D341Med (cell line): Measurements from ENCODE around the gene ACTN3.
"Not testable (repeated sequence)": the region's sequence is repeated elsewhere in the genome, so short reads cannot be mapped to it uniquely, and the experiment has no call there.

ENCODE experiments used
- DNase-seq: peaks from one replicate; pipeline ENCODE4 v3.0.0; 2012; ENCODE audit warnings: low spot score

The ACTN3 gene

DNA sequence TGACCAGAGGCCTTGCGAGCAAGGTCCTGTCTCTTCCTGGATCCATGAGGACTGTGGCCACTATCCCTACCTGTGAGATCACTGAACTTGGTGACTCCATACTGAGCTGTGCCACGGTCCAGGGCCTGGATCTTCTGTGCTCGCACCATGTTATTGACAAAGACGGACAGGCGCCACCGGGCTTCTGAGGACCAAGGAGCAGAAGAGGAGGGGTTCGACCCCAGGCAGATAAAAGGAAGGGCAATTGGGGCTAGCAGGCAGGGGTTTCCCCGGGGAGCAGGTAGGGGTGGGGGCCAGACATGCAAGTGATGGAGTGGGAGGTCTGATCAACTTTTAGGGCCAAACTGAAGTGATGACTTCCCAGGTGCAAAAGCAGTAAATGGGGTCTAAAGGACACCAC lies 19.5 kb downstream of the ACTN3 start:
- DNase-seq: no peak

GRCh38 chr11:66567787-66568123 lies 21.1 kb downstream of the ACTN3 start:
- no peak for DNase-seq

- peak; percentile 96 for DNase-seq
Observed at GRCh38 chr11:66568124-66568916, 21.6 kb downstream of the ACTN3 start, which contains the start of gene CTSF. TSS of gene CTSF (minus strand) at chr11:66568606. CDS start at chr11:66568486, 120 bp downstream.

DNA sequence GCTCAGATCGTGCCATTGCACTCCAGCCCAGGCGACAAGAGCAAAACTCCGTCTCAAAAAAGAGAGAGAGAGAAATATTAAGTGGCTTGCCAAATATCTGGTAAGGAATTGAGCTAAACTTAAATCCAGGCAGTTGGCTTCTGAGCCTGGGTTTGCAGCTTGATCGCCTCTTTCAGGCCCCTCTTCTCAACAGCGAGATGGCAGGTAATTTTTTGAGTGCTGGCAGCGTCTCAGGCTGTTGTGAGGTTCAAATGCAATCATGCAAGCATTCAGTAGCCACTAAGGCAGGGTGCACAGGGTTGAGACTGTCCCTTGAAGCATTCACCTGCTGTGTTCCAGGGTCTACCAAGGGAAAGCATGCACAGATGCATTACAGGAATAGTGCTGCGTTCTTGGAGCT lies 22.4 kb downstream of the ACTN3 start:
- no peak for DNase-seq

GRCh38 chr11:66570079-66570849 lies 23.6 kb downstream of the ACTN3 start:
- DNase-seq: no peak

- no peak for DNase-seq
Observed at GRCh38 chr11:66570850-66571180, 24.1 kb downstream of the ACTN3 start.

DNA sequence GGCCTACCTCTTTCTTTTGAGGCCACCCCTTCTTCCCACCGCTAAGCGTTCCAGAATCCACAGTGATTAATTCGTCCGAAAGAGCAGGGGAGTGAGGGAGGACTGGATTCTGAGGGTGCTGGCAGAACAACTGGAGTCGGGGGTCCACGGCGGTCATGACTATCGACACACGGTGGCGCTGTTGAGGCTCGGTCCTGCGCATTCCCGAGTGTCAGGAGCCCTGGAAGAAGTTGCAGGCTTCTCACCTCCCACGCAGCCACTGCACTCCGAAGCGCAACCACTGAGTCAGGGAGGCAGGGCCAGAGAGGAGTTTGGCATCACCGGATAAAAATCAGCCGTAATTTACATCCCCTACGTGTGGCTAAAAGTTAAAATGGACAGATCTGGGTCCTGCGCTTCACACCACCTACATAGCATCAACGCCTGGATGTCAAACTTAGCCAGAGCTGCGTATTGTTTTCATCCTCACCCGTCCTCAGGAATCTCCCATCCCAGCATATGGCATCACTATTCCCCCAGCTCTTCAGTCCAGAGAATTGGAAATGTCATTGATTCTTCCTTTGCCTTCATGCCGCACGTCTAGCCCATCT lies 32.4 kb downstream of the ACTN3 start:
- DNase-seq: peak; percentile 90

GRCh38 chr11:66580803-66581202 lies 34.1 kb downstream of the ACTN3 start:
- DNase-seq: no peak

DNA sequence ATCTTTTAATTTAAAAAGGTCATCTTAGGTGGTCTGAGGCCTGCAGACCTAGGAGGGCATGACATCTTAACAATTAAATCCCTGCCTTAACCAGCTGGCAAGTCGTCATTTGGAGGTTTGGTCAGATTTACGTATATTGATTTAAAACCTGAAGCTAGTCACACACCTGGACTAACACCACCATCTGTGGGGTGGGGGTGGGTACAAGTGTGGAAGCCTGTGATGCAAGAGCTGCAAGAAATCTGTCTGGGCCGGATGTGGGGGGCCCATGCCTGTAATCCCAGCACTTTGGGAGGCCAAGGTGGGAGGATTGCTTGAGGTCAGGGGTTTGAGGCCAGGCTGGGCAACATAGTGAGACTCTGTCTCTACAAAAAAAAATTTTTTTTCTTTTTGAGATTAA lies 34.6 kb downstream of the ACTN3 start:
- no peak for DNase-seq

- DNase-seq: not testable (repeated sequence)
Observed at GRCh38 chr11:66582565-66583147, 36.0 kb downstream of the ACTN3 start.

GRCh38 chr11:66585447-66585846 lies 38.7 kb downstream of the ACTN3 start:
- not testable (repeated sequence) for DNase-seq

DNA sequence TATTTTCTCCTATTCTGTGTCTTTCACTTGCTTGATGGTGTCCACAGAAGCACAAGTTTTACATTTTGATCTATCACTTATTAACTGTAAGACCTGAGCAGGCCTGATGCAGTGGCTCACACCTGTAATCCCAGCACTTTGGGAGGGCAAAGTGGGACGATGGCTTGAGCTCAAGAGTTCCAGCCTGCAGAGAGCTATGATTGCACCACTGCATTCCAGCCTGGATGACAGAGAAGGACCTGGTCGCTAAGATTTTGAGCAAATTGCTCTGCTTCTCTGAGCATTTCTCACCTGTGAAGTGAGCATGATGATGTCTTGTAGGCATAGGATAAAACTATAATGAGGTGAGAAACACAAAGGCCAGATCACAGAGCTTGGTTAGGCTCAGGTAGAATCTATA lies 39.4 kb downstream of the ACTN3 start:
- no peak for DNase-seq

DNA sequence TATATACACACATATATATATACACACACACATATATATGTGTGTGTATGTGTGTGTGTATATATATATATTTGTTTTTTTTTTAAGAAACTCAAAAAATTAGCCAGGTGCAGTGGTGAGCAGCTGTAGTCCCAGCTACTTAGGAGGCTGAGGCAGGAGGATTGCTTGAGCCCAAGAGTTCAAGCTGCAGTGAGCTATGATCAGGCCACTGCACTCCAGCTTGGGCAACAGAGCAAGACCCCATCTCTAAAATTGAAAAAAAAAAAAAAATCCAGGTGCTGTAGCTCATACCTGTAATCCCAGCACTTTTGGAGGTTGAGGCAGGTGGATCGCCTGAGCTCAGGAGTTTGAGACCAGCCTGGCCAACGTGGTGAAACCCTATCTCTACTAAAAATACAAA lies 42.6 kb downstream of the ACTN3 start:
- not testable (repeated sequence) for DNase-seq

- DNase-seq: no peak
Observed at GRCh38 chr11:66589996-66590675, 43.4 kb downstream of the ACTN3 start.

- no peak for DNase-seq
Observed at GRCh38 chr11:66591175-66591574, 44.5 kb downstream of the ACTN3 start.

- DNase-seq: peak; percentile 100
Observed at GRCh38 chr11:66592457-66593302, 46.0 kb downstream of the ACTN3 start, which contains the start of the genes CCDC87 and CCS. TSS of gene CCDC87 (minus strand) at chr11:66593063. CDS start at chr11:66593015, 48 bp downstream. TSS of gene CCS (plus strand) at chr11:66593185. CDS start at chr11:66593262, 77 bp downstream.

DNA sequence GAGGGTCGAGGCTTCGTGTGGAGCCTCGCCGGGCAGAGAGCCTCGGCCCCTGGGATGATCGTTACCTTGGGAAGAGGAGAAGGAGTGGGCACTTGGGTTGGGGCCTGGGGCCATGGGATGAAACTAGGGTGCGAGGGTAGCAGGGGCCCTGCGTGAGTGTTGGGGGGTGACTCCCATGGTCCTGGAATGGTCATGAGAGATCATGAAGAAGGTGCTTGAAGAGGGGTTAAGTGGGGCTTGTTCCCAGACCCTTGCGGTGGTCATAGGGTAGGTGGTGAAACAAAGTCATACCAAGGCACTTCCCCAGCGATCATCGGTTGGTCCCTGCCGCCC lies 46.6 kb downstream of the ACTN3 start:
- no peak for DNase-seq

- no peak for DNase-seq
Observed at GRCh38 chr11:66593650-66594049, 46.9 kb downstream of the ACTN3 start.

DNA sequence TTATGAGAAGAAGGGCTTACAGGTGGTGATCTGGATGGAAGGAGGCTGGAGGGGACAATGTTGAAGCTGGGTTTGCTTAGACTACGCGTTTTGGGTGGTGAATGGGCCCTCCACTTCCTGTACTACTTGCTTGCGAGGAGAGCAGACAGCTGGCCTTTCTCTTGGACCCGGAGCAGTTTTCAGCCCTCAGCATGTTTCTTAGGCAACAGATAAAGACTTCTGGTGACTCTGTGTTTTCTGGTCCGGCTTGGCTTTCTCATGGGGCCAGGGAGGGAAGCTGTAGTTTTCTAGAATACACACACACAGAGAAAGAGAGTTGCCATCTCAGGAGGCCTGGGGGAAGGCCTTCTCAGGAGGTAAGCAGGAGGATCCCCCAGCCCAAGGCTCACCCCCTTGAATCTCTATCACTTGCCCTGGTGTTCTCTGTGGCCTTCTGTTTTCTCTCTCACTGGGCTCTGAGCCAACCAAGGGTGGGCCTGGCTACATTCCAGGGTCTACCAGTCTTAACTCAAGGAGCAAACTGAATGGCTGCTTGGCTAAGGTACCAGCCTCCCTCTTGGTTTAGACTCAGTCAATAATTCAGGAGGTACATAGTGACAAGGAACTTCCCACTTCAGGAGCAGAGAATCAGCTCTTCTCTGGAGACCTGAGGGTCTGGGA lies 48.7 kb downstream of the ACTN3 start:
- no peak for DNase-seq

DNA sequence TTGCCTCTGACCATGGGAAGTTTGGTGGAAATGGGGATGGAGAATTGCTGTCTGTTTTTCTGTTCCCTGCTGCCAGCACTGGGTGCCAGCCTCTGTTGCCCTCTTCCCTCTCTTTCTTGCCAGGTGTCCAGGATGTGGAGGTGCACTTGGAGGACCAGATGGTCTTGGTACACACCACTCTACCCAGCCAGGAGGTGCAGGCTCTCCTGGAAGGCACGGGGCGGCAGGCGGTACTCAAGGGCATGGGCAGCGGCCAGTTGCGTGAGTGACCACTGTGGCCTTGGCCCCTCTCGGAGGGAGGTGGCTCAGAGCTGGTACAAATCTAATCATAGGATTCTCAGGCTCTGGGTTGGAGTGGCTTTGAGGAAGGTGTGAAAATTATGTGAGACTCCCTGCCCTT lies 52.3 kb downstream of the ACTN3 start:
- DNase-seq: no peak

DNA sequence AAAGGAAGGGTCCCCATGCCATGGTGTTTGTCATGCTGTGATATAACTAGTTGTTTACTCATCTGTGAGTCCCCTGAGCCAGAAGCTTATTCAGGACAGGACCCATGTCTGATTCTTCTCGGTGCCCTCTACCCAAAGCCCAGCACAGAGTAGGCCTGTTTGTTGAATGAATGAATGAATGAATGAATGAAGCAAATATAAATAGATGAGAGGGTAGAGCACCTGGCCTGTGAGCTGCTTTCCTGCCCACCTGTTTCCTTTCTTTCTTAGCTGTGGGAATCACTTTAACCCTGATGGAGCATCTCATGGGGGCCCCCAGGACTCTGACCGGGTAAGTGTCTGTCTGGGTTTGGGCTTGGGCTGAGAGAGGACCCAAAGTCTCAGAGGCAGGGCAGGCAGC lies 53.5 kb downstream of the ACTN3 start:
- no peak for DNase-seq
